Trophoblast cell (in vitro differentiated cells and primary cell): ENCODE results near the gene ISOC2.

Experiments
- DNase-seq, 2 donors: peaks; one replicate each; pipeline ENCODE4 v3.0.0-alpha.2; 2016
- H2AFZ ChIP-seq: 2 replicates; pipeline ENCODE4 v1.6.1; 2013; ENCODE audit warnings: low read length, moderate library complexity, mild to moderate bottlenecking; ENCODE audit not compliant: insufficient read depth, poor library complexity
- H2AK5ac ChIP-seq: 2 replicates; pipeline ENCODE4 v1.6.1; 2013; ENCODE audit warnings: mild to moderate bottlenecking, low read length
- H2BK120ac ChIP-seq: 2 replicates; pipeline ENCODE4 v1.6.1; 2013; ENCODE audit warnings: low read length, mild to moderate bottlenecking, moderate library complexity; ENCODE audit not compliant: insufficient read depth, poor library complexity
- H2BK12ac ChIP-seq: 2 replicates; pipeline ENCODE4 v1.6.1; 2013; ENCODE audit warnings: mild to moderate bottlenecking, low read length, moderate library complexity
- H2BK5ac ChIP-seq: 2 replicates; pipeline ENCODE4 v1.6.1; 2013; ENCODE audit warnings: low read length, low read depth, moderate library complexity, mild to moderate bottlenecking; ENCODE audit not compliant: poor library complexity
- H3K14ac ChIP-seq: 2 replicates; pipeline ENCODE4 v1.6.1; 2013; ENCODE audit warnings: mild to moderate bottlenecking, low read length
- H3K18ac ChIP-seq: 2 replicates; pipeline ENCODE4 v1.6.1; 2013; ENCODE audit warnings: mild to moderate bottlenecking, low read length
- H3K23ac ChIP-seq: 2 replicates; pipeline ENCODE4 v1.6.1; 2013; ENCODE audit warnings: low read length
- H3K27ac ChIP-seq: 2 replicates; pipeline ENCODE4 v1.5.1; 2013; ENCODE audit warnings: low read depth, mild to moderate bottlenecking, inconsistent platforms, low read length, moderate library complexity
- H3K27me3 ChIP-seq: 2 replicates; pipeline ENCODE4 v1.6.1; 2013; ENCODE audit warnings: inconsistent platforms, mild to moderate bottlenecking, low read length, moderate library complexity; ENCODE audit not compliant: insufficient read depth
- H3K36me3 ChIP-seq, 2 experiments: 1 replicate in 1 of 2; 2 replicates in 1 of 2; pipeline ENCODE4 v1.6.1; 2013; ENCODE audit warnings: low read length in 2 of 2, mild to moderate bottlenecking in 2 of 2, moderate library complexity in 1 of 2; ENCODE audit not compliant: insufficient read depth in 2 of 2, control insufficient read depth in 1 of 2
- H3K4ac ChIP-seq: 2 replicates; pipeline ENCODE4 v1.6.1; 2013; ENCODE audit warnings: low read depth, mild to moderate bottlenecking, low read length, moderate library complexity
- H3K4me1 ChIP-seq, 2 experiments: 1 replicate in 1 of 2; 2 replicates in 1 of 2; pipeline ENCODE4 v1.6.1; 2013; ENCODE audit warnings: low read length in 2 of 2, mild to moderate bottlenecking in 2 of 2, moderate library complexity in 1 of 2; ENCODE audit not compliant: insufficient read depth in 2 of 2, control insufficient read depth in 1 of 2
- H3K4me2 ChIP-seq: 2 replicates; pipeline ENCODE4 v1.6.1; 2013; ENCODE audit warnings: inconsistent platforms, mild to moderate bottlenecking, low read length, moderate library complexity
- H3K4me3 ChIP-seq: 2 replicates; pipeline ENCODE4 v1.5.1; 2013; ENCODE audit warnings: mild to moderate bottlenecking, low read depth, low read length, inconsistent platforms
- H3K79me1 ChIP-seq: one replicate; pipeline ENCODE4 v1.6.1; 2013; ENCODE audit warnings: low read length
- H3K79me2 ChIP-seq: 2 replicates; pipeline ENCODE4 v1.6.1; 2013; ENCODE audit warnings: low read length, mild to moderate bottlenecking; ENCODE audit not compliant: control insufficient read depth, insufficient read depth, poor library complexity
- H3K9ac ChIP-seq: 2 replicates; pipeline ENCODE4 v1.6.1; 2013; ENCODE audit warnings: mild to moderate bottlenecking, low read length
- H3K9me3 ChIP-seq: 2 replicates; pipeline ENCODE4 v1.6.1; 2013; ENCODE audit warnings: low read depth, mild to moderate bottlenecking, control low read depth, inconsistent platforms, low read length; ENCODE audit not compliant: insufficient read depth
- H4K12ac ChIP-seq: 2 replicates; pipeline ENCODE4 v1.6.1; 2013; ENCODE audit warnings: low read depth, mild to moderate bottlenecking, low read length, moderate library complexity
- H4K8ac ChIP-seq: 2 replicates; pipeline ENCODE4 v1.6.1; 2013; ENCODE audit warnings: low read depth, mild to moderate bottlenecking, low read length, moderate library complexity
- H4K91ac ChIP-seq: one replicate; pipeline ENCODE4 v1.6.1; 2013; ENCODE audit warnings: low read depth, mild to moderate bottlenecking, low read length, moderate library complexity
- WGBS: extraction: QIAGEN DNeasy Blood & Tissue Kit; methylation state at CpG from one replicate; pipeline ENCODE4 v1.1.7; 2013; ENCODE audit warnings: missing lambda C conversion rate; ENCODE audit not compliant: insufficient read length, insufficient coverage; ENCODE audit errors: extremely low coverage; 5-methylcytosine and 5-hydroxymethylcytosine counted together

Gene ISOC2

DNA sequence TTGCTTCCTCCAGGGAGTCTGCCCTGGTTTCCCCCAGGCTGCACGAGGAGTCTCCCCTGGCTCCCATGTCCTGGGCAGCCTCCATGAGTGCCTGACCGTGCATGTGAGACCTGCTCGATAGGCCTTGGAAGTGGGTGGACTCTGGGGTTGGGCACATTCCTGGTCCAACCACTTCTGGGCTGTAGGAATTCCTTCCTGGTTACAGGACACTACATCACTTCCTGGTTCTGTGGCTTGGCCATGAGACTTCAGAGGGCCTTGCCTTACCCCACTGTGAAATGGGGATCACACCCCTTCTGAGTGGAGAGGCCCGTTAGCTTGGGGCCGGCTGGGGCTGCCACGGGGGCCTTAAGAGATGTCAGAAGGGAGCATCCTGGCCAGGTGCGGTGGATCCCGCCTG is 11.0 kb upstream of the ISOC2 start:
- no peak overlapping the region for H3K9ac ChIP-seq
- no peaks in the 10 kb centered on the region for H3K9me3 ChIP-seq
- DNase-seq, result no peak
- no peak overlapping the region for H3K14ac ChIP-seq
- no peaks in the 10 kb centered on the region for H3K79me2 ChIP-seq
- H3K23ac ChIP-seq, result no peak overlapping the region
- H4K12ac ChIP-seq, result no peak overlapping the region
- H3K27ac ChIP-seq, result no peak overlapping the region
- no peaks in the 10 kb centered on the region for H3K27me3 ChIP-seq
- peak overlapping the region; percentile 54 for H4K8ac ChIP-seq
- peak overlapping the region; percentile 31 for H2BK120ac ChIP-seq
- no peak overlapping the region for H2BK5ac ChIP-seq
- H4K91ac ChIP-seq, result no peak overlapping the region
- peaks cover 7 to 9% of the 10 kb centered on the region in 2 experiments for H3K4me1 ChIP-seq
- H3K18ac ChIP-seq, result no peak overlapping the region
- H3K4me2 ChIP-seq, result no peak overlapping the region
- H2AFZ ChIP-seq, result no peak overlapping the region
- H2AK5ac ChIP-seq, result no peak overlapping the region
- peaks cover 4% of the 10 kb centered on the region for H3K79me1 ChIP-seq
- H3K4me3 ChIP-seq, result no peak overlapping the region
- H3K4ac ChIP-seq, result no peak overlapping the region
- no peak overlapping the region for H2BK12ac ChIP-seq
- H3K36me3 ChIP-seq, result no peaks in the 10 kb centered on the region
- no CpG with 5 or more reads among the region's 8 CpGs for WGBS

DNA sequence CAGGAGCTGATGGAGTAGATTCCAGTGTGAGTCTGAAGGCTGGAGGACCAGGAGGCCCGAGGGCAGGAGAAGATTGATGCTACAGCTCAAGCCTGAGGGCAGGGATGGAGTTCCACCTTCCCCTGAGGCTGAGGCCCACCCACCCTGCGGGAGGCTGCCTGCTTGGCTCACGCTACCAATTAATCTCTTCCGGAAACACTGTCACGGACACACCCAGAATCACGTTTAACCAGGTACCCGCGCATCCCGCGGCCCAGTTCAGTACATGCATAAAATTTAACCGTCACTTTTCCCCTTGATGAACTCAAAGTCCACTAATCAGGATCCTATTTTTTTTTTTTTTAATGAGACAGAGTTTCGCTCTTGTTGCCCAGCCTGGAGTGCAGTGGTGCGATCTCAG is 9.8 kb upstream of the ISOC2 start:
- no peak overlapping the region for H3K4ac ChIP-seq
- H3K9me3 ChIP-seq, result no peaks in the 10 kb centered on the region
- no CpG with 5 or more reads among the region's 13 CpGs for WGBS
- H3K18ac ChIP-seq, result no peak overlapping the region
- no peak overlapping the region for H3K4me2 ChIP-seq
- no peak overlapping the region for H4K12ac ChIP-seq
- no peak overlapping the region for H2BK120ac ChIP-seq
- peaks cover 4% of the 10 kb centered on the region for H3K79me1 ChIP-seq
- H2AFZ ChIP-seq, result no peak overlapping the region
- no peaks in the 10 kb centered on the region for H3K27me3 ChIP-seq
- H3K4me3 ChIP-seq, result no peak overlapping the region
- H4K91ac ChIP-seq, result no peak overlapping the region
- no peak overlapping the region for H3K23ac ChIP-seq
- peaks cover 7 to 9% of the 10 kb centered on the region in 2 experiments for H3K4me1 ChIP-seq
- no peak overlapping the region for H2AK5ac ChIP-seq
- no peak overlapping the region for H2BK12ac ChIP-seq
- H3K36me3 ChIP-seq, result no peaks in the 10 kb centered on the region
- no peak overlapping the region for H2BK5ac ChIP-seq
- H3K14ac ChIP-seq, result no peak overlapping the region
- no peaks in the 10 kb centered on the region for H3K79me2 ChIP-seq
- no peak overlapping the region for H3K9ac ChIP-seq
- H4K8ac ChIP-seq, result no peak overlapping the region
- no peak overlapping the region for H3K27ac ChIP-seq
- no peak for DNase-seq

- Histone ChIP-seq H3K18ac (no peak overlapping the region), H3K23ac (no peak overlapping the region), H3K79me1 (no peaks in the 10 kb centered on the region), H3K36me3 (no peaks in the 10 kb centered on the region), H4K12ac (peak overlapping the region; percentile 56), H3K4me3 (no peak overlapping the region), H3K9me3 (no peaks in the 10 kb centered on the region), H2AK5ac (no peak overlapping the region), H3K79me2 (no peaks in the 10 kb centered on the region), H2BK5ac (no peak overlapping the region), H4K91ac (no peak overlapping the region), H3K9ac (no peak overlapping the region), H3K4ac (no peak overlapping the region), H4K8ac (peak overlapping the region; percentile 51), H3K4me2 (no peak overlapping the region), H3K14ac (no peak overlapping the region), H3K27me3 (no peaks in the 10 kb centered on the region), H2BK120ac (no peak overlapping the region), H3K27ac (no peak overlapping the region), H2BK12ac (peak overlapping the region; percentile 45), H2AFZ (peak overlapping the region; percentile 59), H3K4me1 (peaks cover 3% of the 10 kb centered on the region in 2 experiments)
- no CpG with 5 or more reads among the region's 4 CpGs for WGBS
- DNase-seq, result no peak
Observed at GRCh38 chr19:55468054-55468393, 6.6 kb upstream of the ISOC2 start.

DNA sequence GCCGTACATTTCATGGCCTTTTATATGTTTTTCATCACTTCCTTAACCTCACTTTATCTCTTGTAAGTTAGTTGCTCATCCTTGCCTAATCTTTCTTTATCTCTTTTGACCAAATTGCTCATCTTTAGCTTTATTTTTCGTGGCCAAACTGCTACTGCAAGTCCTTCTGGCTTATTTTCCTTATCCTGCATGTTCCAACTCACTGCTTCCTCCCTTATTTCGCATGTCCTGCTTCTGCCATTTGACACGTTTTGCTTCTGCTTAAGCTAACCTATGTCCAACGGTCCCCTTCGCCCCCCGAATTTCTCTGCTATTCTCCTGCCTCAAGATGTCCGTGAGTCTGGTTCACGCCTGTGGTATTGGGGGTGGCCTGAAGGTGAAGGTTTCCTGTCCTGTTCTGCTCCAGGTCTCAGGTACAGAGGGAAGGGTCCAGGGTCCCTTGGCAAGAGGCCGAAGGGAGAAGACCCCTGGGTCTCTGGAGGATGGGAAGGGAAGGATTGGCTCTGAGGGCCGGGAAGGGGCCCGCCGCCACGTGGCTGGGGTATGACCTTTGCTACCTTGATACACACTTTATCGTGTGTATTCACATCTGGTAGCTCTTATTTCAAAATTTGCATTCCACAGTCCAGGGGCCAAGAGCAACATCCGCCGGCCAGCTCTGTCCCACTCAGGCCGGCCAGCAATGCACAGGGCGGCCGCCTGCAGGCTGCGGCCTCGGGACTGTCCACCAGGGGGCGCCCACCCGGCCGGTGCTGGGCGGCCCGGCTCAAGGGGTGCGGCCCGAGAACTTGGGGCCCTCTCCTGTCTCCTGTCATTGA is 6.0 kb upstream of the ISOC2 start:
- no CpG with 5 or more reads among the region's 29 CpGs for WGBS

More for the DNA sequence above, 6.0 kb upstream of the ISOC2 start:
- no peak overlapping the region for H3K18ac ChIP-seq
- no peak overlapping the region for H3K14ac ChIP-seq
- peak overlapping the region; percentile 46 for H4K8ac ChIP-seq
- no peak overlapping the region for H3K9ac ChIP-seq
- no peaks in the 10 kb centered on the region for H3K27me3 ChIP-seq
- H3K79me1 ChIP-seq, result no peaks in the 10 kb centered on the region
- H2BK120ac ChIP-seq, result no peak overlapping the region
- no peak overlapping the region for H2BK5ac ChIP-seq
- H3K79me2 ChIP-seq, result no peaks in the 10 kb centered on the region
- H3K4ac ChIP-seq, result no peak overlapping the region
- no peak overlapping the region for H2BK12ac ChIP-seq
- peak in 1 of 2 donors; percentile 52 for DNase-seq
- peaks cover 3% of the 10 kb centered on the region in 2 experiments for H3K4me1 ChIP-seq
- peak overlapping the region; percentile 59 for H2AFZ ChIP-seq
- H2AK5ac ChIP-seq, result no peak overlapping the region
- no peak overlapping the region for H3K23ac ChIP-seq
- no peaks in the 10 kb centered on the region for H3K36me3 ChIP-seq
- H3K9me3 ChIP-seq, result no peaks in the 10 kb centered on the region
- H3K27ac ChIP-seq, result no peak overlapping the region
- H4K12ac ChIP-seq, result peak overlapping the region; percentile 56
- no peak overlapping the region for H3K4me2 ChIP-seq
- no peak overlapping the region for H4K91ac ChIP-seq
- H3K4me3 ChIP-seq, result no peak overlapping the region
